ENCODE data around the gene TMEM60. TPM values are rescaled to one million over a fixed set of nuclear protein-coding genes. Genes with fewer than 3 reads are reported as not detected.

TMEM60 gene
- polyA plus RNA-seq, 1 donor (not counting 4 experiments of a cell fraction or from before 2014, with no cell fraction given) = 27.5 TPM

- peaks cover 11% of the 10 kb centered on the region for H3K79me2 ChIP-seq (ENCODE audit: control insufficient read depth, insufficient read depth, low read length)
- TF ChIP-seq CTCF (optimal IDR thresholded peaks at IDR 0.05 in 1 of 3, IDR thresholded peaks at IDR 0.05 in 1 of 3, conservative IDR thresholded peaks at IDR 0.05 in 1 of 3; ENCODE audit: extremely low read depth in 1 of 3, insufficient read depth in 2 of 3, low read length in 3 of 3) (no peak), EZH2 (IDR thresholded peaks at IDR 0.05; ENCODE audit: low read length) (no peak)
- FAIRE-seq (no peak), DNase-seq (ENCODE audit: low read depth, low spot score) (no peak)
- H3K9me3 ChIP-seq (ENCODE audit: control insufficient read depth, low read depth, low read length) = no peaks in the 10 kb centered on the region
- H3K4me3 ChIP-seq (ENCODE audit: control insufficient read depth in 2 of 3, extremely low read depth in 1 of 3, insufficient read depth in 2 of 3, low read depth in 1 of 3, low read length in 3 of 3) = no peak overlapping the region
- H3K4me2 ChIP-seq (ENCODE audit: control insufficient read depth, extremely low read depth, insufficient read depth, low read depth, low read length) = no peak overlapping the region
- H3K27ac ChIP-seq (ENCODE audit: control insufficient read depth, insufficient read depth, low read length) = no peak overlapping the region
- H3K9ac ChIP-seq (ENCODE audit: control insufficient read depth, extremely low read depth, insufficient read depth, low read length) = no peak overlapping the region
- no peaks in the 10 kb centered on the region for H4K20me1 ChIP-seq (ENCODE audit: control insufficient read depth, extremely low read depth, insufficient read depth, low read length)
- no peaks in the 10 kb centered on the region for H3K27me3 ChIP-seq (ENCODE audit: control insufficient read depth, extremely low read depth, insufficient read depth, low read length)
- no peak overlapping the region for H2AFZ ChIP-seq (ENCODE audit: control insufficient read depth, low read length)
- no peaks in the 10 kb centered on the region for H3K4me1 ChIP-seq (ENCODE audit: control insufficient read depth, extremely low read depth, insufficient read depth, low read length)
- H3K9me1 ChIP-seq (ENCODE audit: control insufficient read depth, extremely low read depth, insufficient read depth, low read length) = no peaks in the 10 kb centered on the region
- dilution Hi-C loops (cut with MboI; ENCODE audit: extremely low pct_ligation_motif_present, low sequenced_read_pairs) = no loop called here
- no peaks in the 10 kb centered on the region for H3K36me3 ChIP-seq (ENCODE audit: control insufficient read depth in 2 of 2, extremely low read depth in 1 of 2, insufficient read depth in 2 of 2, low read length in 2 of 2)
Measured at GRCh38 chr7:77757589-77757988, 40.6 kb downstream of the TMEM60 start.

GRCh38 chr7:77753173-77753572 lies 45.1 kb downstream of the TMEM60 start:
- dilution Hi-C loops (cut with MboI; ENCODE audit: extremely low pct_ligation_motif_present, low sequenced_read_pairs) = no loop called here
- no peak overlapping the region for H2AFZ ChIP-seq (ENCODE audit: control insufficient read depth, low read length)
- H3K79me2 ChIP-seq (ENCODE audit: control insufficient read depth, insufficient read depth, low read length) = peaks cover 7% of the 10 kb centered on the region
- DNase-seq (ENCODE audit: low read depth, low spot score) (no peak), FAIRE-seq (no peak)
- TF ChIP-seq CTCF (optimal IDR thresholded peaks at IDR 0.05 in 1 of 3, IDR thresholded peaks at IDR 0.05 in 1 of 3, conservative IDR thresholded peaks at IDR 0.05 in 1 of 3; ENCODE audit: extremely low read depth in 1 of 3, insufficient read depth in 2 of 3, low read length in 3 of 3) (no peak), EZH2 (IDR thresholded peaks at IDR 0.05; ENCODE audit: low read length) (no peak)
- no peaks in the 10 kb centered on the region for H3K36me3 ChIP-seq (ENCODE audit: control insufficient read depth in 2 of 2, extremely low read depth in 1 of 2, insufficient read depth in 2 of 2, low read length in 2 of 2)
- no peaks in the 10 kb centered on the region for H3K9me3 ChIP-seq (ENCODE audit: control insufficient read depth, low read depth, low read length)
- H3K4me1 ChIP-seq (ENCODE audit: control insufficient read depth, extremely low read depth, insufficient read depth, low read length) = no peaks in the 10 kb centered on the region
- no peaks in the 10 kb centered on the region for H3K27me3 ChIP-seq (ENCODE audit: control insufficient read depth, extremely low read depth, insufficient read depth, low read length)
- no peak overlapping the region for H3K4me2 ChIP-seq (ENCODE audit: control insufficient read depth, extremely low read depth, insufficient read depth, low read depth, low read length)
- H3K9ac ChIP-seq (ENCODE audit: control insufficient read depth, extremely low read depth, insufficient read depth, low read length) = no peak overlapping the region
- H4K20me1 ChIP-seq (ENCODE audit: control insufficient read depth, extremely low read depth, insufficient read depth, low read length) = no peaks in the 10 kb centered on the region
- H3K4me3 ChIP-seq (ENCODE audit: control insufficient read depth in 2 of 3, extremely low read depth in 1 of 3, insufficient read depth in 2 of 3, low read depth in 1 of 3, low read length in 3 of 3) = no peak overlapping the region
- H3K9me1 ChIP-seq (ENCODE audit: control insufficient read depth, extremely low read depth, insufficient read depth, low read length) = no peaks in the 10 kb centered on the region
- H3K27ac ChIP-seq (ENCODE audit: control insufficient read depth, insufficient read depth, low read length) = no peak overlapping the region
